Stromal cell of bone marrow (primary cell): ENCODE measurements around the gene SINHCAF.
"Not testable (repeated sequence)": the region's sequence is repeated elsewhere in the genome, so short reads cannot be mapped to it uniquely, and the experiment has no call there.

Experiments
- DNase-seq: peaks from one replicate; pipeline ENCODE4 v3.0.0-alpha.2; 2012; ENCODE audit warnings: low read depth

Gene SINHCAF

GRCh38 chr12:31261744-31262143 lies 64.2 kb downstream of the SINHCAF start:
- DNase-seq = no peak

- no peak for DNase-seq
Measured at GRCh38 chr12:31260840-31261239, 65.1 kb downstream of the SINHCAF start.

- no peak for DNase-seq
Measured at GRCh38 chr12:31259136-31259886, 66.6 kb downstream of the SINHCAF start.

GRCh38 chr12:31257784-31258183 lies 68.2 kb downstream of the SINHCAF start:
- no peak for DNase-seq

GRCh38 chr12:31251707-31252611 lies 74.0 kb downstream of the SINHCAF start:
- DNase-seq = not testable (repeated sequence)

GRCh38 chr12:31250179-31250578 lies 75.8 kb downstream of the SINHCAF start:
- DNase-seq = no peak

GRCh38 chr12:31249356-31249755 lies 76.6 kb downstream of the SINHCAF start:
- no peak for DNase-seq

- no peak for DNase-seq
Measured at GRCh38 chr12:31248815-31249214, 77.1 kb downstream of the SINHCAF start.

- DNase-seq = no peak
Measured at GRCh38 chr12:31248337-31248736, 77.6 kb downstream of the SINHCAF start.

- no peak for DNase-seq
Measured at GRCh38 chr12:31246470-31246850, 79.5 kb downstream of the SINHCAF start.

GRCh38 chr12:31245822-31246469 lies 80.0 kb downstream of the SINHCAF start:
- DNase-seq = no peak

GRCh38 chr12:31242418-31242817 lies 83.5 kb downstream of the SINHCAF start:
- DNase-seq = not testable (repeated sequence)

GRCh38 chr12:31238764-31239387 lies 87.1 kb downstream of the SINHCAF start:
- peak; percentile 67 for DNase-seq

- not testable (repeated sequence) for DNase-seq
Measured at GRCh38 chr12:31238333-31238732, 87.6 kb downstream of the SINHCAF start.

GRCh38 chr12:31236998-31237637 lies 88.8 kb downstream of the SINHCAF start:
- no peak for DNase-seq

GRCh38 chr12:31235868-31236395 lies 90.0 kb downstream of the SINHCAF start:
- DNase-seq = no peak

- peak; percentile 14 for DNase-seq
Measured at GRCh38 chr12:31234955-31235867, 90.7 kb downstream of the SINHCAF start.

GRCh38 chr12:31234053-31234840 lies 91.7 kb downstream of the SINHCAF start:
- DNase-seq = no peak

- no peak for DNase-seq
Measured at GRCh38 chr12:31233061-31233730, 92.8 kb downstream of the SINHCAF start.
